ENCODE data around the gene PRSS33. TPM values are rescaled to one million over a fixed set of nuclear protein-coding genes. Genes with fewer than 3 reads are reported as not detected.

The PRSS33 gene
- total and polyA plus RNA-seq, 9 of the 15 experiments (the other 6 are each of a cell fraction or from before 2014, with no cell fraction given): not detected

- TF ChIP-seq ATF6 (CRISPR knock-in tag; IDR thresholded peaks at IDR 0.05): peak; percentile 67; the same call in 1 of the 2 replicates
- 0 out of 4 replicates have a peak, but pooled peaks of 1 of the 2 experiments have one; percentile 69 for TF ChIP-seq BCLAF1 (IDR thresholded peaks at IDR 0.05; ENCODE audit: borderline replicate concordance in 1 of 2, control insufficient read depth in 1 of 2, low read depth in 2 of 2, low read length in 1 of 2)
- TF ChIP-seq HMGN3 (IDR thresholded peaks at IDR 0.05; ENCODE audit: borderline replicate concordance, extremely low read depth, insufficient read length, low read depth, low read length): peak; percentile 82
- TF ChIP-seq VEZF1 (CRISPR knock-in tag; IDR thresholded peaks at IDR 0.05): peak; percentile 99
- no peak for TF ChIP-seq CREB5 (CRISPR knock-in tag; IDR thresholded peaks at IDR 0.05)
- peak; percentile 80 for TF ChIP-seq PCBP2 (IDR thresholded peaks at IDR 0.05; ENCODE audit: low read depth, low read length, poor library complexity, severe bottlenecking)
- peak; percentile 65; the same call in 1 of the 2 replicates for TF ChIP-seq ARID4B (CRISPR knock-in tag; IDR thresholded peaks at IDR 0.05)
- no peak for TF ChIP-seq FOXO4 (CRISPR knock-in tag; IDR thresholded peaks at IDR 0.05)
These were observed 34.3 kb downstream of the PRSS33 start (continued) for GRCh38 chr16:2752850-2753732.

Measured in K562 (cell line).